Uterus (tissue), 4 donors: ENCODE measurements around the gene COL4A1. TPM values are rescaled to one million over a fixed set of nuclear protein-coding genes. Genes with fewer than 3 reads are reported as not detected.

Source experiments
- DNase-seq, 2 donors: peaks; one replicate each; pipeline ENCODE4 v3.0.0-alpha.2; 2019 to 2020
- H3K27ac ChIP-seq, 2 donors: fragments of 200-600 bp; sonication (generic); 1 replicate in 1 of 2; 2 replicates in 1 of 2; pipeline ENCODE4 v1.5.1; 2016 to 2018
- H3K27me3 ChIP-seq, 2 donors: fragments of 200-600 bp; sonication (generic); one replicate each; pipeline ENCODE4 v1.5.1; 2018 to 2019; ENCODE audit warnings: control low read depth in 1 of 2
- H3K36me3 ChIP-seq, 2 donors: fragments of 200-600 bp; sonication (generic); one replicate each; pipeline ENCODE4 v1.5.1; 2019; ENCODE audit warnings: control low read depth in 1 of 2
- H3K4me1 ChIP-seq, 2 donors: fragments of 200-600 bp; sonication (generic); one replicate each; pipeline ENCODE4 v1.5.1; 2018 to 2019; ENCODE audit warnings: control low read depth in 1 of 2
- H3K4me3 ChIP-seq, 2 donors: fragments of 200-600 bp; sonication (generic); 1 replicate in 1 of 2; 2 replicates in 1 of 2; pipeline ENCODE4 v1.5.1; 2018 to 2019; ENCODE audit warnings: mild to moderate bottlenecking in 1 of 2
- H3K9me3 ChIP-seq, 2 donors: fragments of 200-600 bp; sonication (generic); one replicate each; pipeline ENCODE4 v1.5.1; 2019; ENCODE audit warnings: control low read depth in 1 of 2
- POLR2A ChIP-seq, 2 donors: fragments of 450-650 bp; IDR thresholded peaks; one replicate each; pipeline ENCODE4 v1.6.1; 2016; ENCODE audit warnings: antibody characterized with exemption in 2 of 2, mild to moderate bottlenecking in 1 of 2, moderate library complexity in 1 of 2
- intact Hi-C: fragments of 100-400 bp; cut with DNase I; formaldehyde crosslinking; loops from one replicate; pipeline ENCODE4 v1.15.1; 2023; ENCODE audit warnings: low total_unique reads
- total RNA-seq, 4 donors: library from RNA; depleted of rRNA in 3 of 4; stranded (reverse); fragments of >200 nt in 3 of 4; gene quantifications; one replicate each; pipeline versions ENCODE4 v1.1.0 to v1.2.4, GENCODE V29; 2014 to 2023
- TF ChIP-seq, protein P1 (sequence below), 4 experiments: fragments of 200-600 bp in 2 of 4; fragments of 450-650 bp in 2 of 4; sonication (generic) in 2 of 4; IDR thresholded peaks; one replicate each; pipeline ENCODE4 v1.5.1; 2016 to 2019; ENCODE audit warnings: antibody characterized with exemption in 4 of 4, mild to moderate bottlenecking in 2 of 4, moderate library complexity in 1 of 4
- donor health status: DM: yes; HTN: yes; CAD: no.

COL4A1 gene
- total RNA-seq, 4 donors from 2014 or later: 164 to 737 (median 209) TPM

DNA sequence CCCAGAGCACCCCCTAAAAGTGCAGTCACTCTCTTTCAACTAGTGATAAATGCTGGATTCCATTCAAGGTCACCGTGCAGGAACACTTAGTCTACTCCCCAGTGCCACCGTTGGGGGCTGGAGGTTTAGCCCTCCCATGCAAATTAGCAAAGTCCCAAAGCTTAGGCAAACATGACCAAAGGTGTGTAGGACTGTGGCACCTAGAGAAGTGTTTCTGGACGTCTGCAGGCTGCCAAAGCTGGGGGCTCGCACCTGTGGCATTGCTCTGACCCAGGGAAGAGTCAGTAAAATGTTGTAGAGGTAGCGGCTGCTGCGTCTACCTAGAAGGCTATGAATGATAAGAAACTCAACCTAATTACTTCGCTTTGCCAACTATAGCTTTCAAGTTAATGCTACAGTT is 13.9 kb downstream of the COL4A1 start:
- no peaks in the 10 kb centered on the region for H3K36me3 ChIP-seq
- no peaks in the 10 kb centered on the region for H3K4me1 ChIP-seq
- H3K27ac ChIP-seq: peak overlapping the region in 1 of 2 donors; percentile 12
- peak in 1 of 2 donors; percentile 7 for DNase-seq
- H3K4me3 ChIP-seq: no peak overlapping the region
- no peaks in the 10 kb centered on the region for H3K9me3 ChIP-seq
- H3K27me3 ChIP-seq: no peaks in the 10 kb centered on the region
- TF ChIP-seq POLR2A (IDR thresholded peaks at IDR 0.05): no peak
- TF ChIP-seq, protein P1, sequence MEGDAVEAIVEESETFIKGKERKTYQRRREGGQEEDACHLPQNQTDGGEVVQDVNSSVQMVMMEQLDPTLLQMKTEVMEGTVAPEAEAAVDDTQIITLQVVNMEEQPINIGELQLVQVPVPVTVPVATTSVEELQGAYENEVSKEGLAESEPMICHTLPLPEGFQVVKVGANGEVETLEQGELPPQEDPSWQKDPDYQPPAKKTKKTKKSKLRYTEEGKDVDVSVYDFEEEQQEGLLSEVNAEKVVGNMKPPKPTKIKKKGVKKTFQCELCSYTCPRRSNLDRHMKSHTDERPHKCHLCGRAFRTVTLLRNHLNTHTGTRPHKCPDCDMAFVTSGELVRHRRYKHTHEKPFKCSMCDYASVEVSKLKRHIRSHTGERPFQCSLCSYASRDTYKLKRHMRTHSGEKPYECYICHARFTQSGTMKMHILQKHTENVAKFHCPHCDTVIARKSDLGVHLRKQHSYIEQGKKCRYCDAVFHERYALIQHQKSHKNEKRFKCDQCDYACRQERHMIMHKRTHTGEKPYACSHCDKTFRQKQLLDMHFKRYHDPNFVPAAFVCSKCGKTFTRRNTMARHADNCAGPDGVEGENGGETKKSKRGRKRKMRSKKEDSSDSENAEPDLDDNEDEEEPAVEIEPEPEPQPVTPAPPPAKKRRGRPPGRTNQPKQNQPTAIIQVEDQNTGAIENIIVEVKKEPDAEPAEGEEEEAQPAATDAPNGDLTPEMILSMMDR (IDR thresholded peaks at IDR 0.05): no peak
- intact Hi-C loops: no loop called here

DNA sequence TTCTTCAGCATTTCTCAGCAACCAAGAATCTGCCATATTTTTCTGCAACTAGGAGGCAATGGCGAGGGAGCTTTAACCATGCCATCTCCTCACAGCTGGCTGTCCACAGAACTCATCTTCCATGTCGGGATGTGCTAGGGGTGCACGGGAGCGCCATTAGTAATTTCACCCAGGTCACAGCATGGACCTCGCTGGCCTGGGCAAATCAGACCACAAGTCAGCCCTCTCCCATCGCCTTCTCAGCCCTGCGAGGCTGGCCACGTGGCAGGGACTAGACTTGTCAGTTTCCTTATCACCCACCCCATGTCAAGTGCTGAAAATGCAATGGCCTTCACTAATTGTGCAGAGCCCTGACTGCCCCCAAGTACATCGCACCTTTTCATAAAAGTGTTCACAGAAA is 15.7 kb downstream of the COL4A1 start:
- Histone ChIP-seq H3K27me3 (no peaks in the 10 kb centered on the region), H3K9me3 (no peaks in the 10 kb centered on the region), H3K4me1 (peaks cover 0 to under 1% of the 10 kb centered on the region in 2 donors), H3K4me3 (no peak overlapping the region), H3K36me3 (no peaks in the 10 kb centered on the region), H3K27ac (peak overlapping the region; percentile 26 to 50)
- DNase-seq: no peak
- intact Hi-C loops: no loop called here
- TF ChIP-seq, protein P1 (IDR thresholded peaks at IDR 0.05): no peak
- no peak for TF ChIP-seq POLR2A (IDR thresholded peaks at IDR 0.05)

DNA sequence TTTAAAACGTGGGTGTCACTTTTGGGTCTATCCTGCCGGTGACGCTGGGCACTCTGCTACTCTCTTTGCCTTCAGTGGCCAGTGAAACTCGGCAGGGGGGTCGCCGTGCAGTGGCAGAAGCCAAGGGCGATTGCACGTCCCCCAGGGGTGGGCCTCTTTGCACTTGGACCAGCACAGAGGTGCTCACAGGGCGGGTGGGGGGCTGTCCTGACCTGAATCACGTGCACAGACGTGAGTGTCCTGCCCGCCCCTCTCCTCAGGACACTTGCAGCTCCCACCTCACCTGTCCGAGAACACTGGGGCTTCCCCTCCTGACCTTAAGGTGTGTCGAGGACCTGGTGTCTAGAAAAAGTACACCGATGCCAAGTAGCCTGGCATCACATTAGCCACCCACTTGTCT is 16.1 kb downstream of the COL4A1 start:
- no peak overlapping the region for H3K4me3 ChIP-seq
- no peaks in the 10 kb centered on the region for H3K27me3 ChIP-seq
- peak overlapping the region; percentile 50 to 78 for H3K27ac ChIP-seq
- no peaks in the 10 kb centered on the region for H3K9me3 ChIP-seq
- peaks cover 0 to 5% of the 10 kb centered on the region in 2 donors for H3K4me1 ChIP-seq
- no peaks in the 10 kb centered on the region for H3K36me3 ChIP-seq
- DNase-seq: no peak
- intact Hi-C loops: no loop called here
- TF ChIP-seq POLR2A (IDR thresholded peaks at IDR 0.05): no peak
- TF ChIP-seq, protein P1 (IDR thresholded peaks at IDR 0.05): no peak

DNA sequence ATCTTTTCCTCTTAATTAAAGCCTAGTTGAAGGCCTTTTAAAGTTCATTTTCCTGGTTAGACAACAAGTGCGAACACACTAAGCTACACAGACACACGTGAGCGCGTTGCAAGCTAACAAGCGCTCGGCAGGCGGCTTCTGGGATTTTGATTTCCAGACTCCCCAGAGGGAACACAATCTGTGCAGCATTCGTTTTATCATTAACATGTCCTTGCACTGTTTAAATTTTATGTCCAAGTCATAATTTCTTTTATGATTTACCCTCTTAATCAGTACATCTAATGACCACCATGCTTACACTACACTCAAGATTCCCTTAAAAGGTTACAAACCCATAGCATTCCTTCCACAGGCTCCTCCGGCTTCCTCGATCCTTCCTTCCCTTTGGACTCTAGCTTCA is 16.8 kb downstream of the COL4A1 start:
- intact Hi-C loops: no loop called here
- H3K4me1 ChIP-seq: peaks cover 0 to 5% of the 10 kb centered on the region in 2 donors
- H3K27me3 ChIP-seq: no peaks in the 10 kb centered on the region
- peak overlapping the region; percentile 50 to 78 for H3K27ac ChIP-seq
- no peak for DNase-seq
- TF ChIP-seq POLR2A (IDR thresholded peaks at IDR 0.05): no peak
- TF ChIP-seq, protein P1 (IDR thresholded peaks at IDR 0.05): no peak
- H3K4me3 ChIP-seq: no peak overlapping the region
- H3K9me3 ChIP-seq: no peaks in the 10 kb centered on the region
- H3K36me3 ChIP-seq: no peaks in the 10 kb centered on the region

DNA sequence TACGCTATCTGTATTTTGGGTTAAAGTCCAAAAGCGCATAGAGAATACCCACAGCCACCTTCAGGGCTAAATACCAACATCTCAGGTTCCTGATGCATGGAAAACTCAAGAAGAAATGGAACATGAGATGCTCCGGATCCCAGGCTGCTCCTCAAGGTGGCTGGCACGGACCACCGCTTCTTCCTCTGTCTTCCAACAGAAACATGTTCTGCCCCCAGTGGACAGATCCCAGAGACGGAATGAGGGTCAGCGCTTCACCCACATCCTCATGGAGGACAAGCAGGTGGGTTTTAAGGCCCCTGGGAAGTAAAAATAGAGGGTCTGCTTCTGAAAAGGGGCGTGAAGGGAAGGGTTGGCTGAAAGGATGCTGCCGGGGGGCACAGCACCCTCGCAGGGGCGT is 17.3 kb downstream of the COL4A1 start:
- intact Hi-C loops: no loop called here
- DNase-seq: no peak
- Histone ChIP-seq H3K27ac (peak overlapping the region; percentile 50 to 78), H3K9me3 (no peaks in the 10 kb centered on the region), H3K27me3 (no peaks in the 10 kb centered on the region), H3K36me3 (no peaks in the 10 kb centered on the region), H3K4me3 (no peak overlapping the region), H3K4me1 (peaks cover 0 to 5% of the 10 kb centered on the region in 2 donors)
- no peak for TF ChIP-seq POLR2A (IDR thresholded peaks at IDR 0.05)
- TF ChIP-seq, protein P1 (IDR thresholded peaks at IDR 0.05): no peak
